Prostate gland (tissue), 2 donors: Measurements from ENCODE around the gene USP17L19. TPM values are rescaled to one million over a fixed set of nuclear protein-coding genes. Genes with fewer than 3 reads are reported as not detected.
"Not testable (repeated sequence)": the region's sequence is repeated elsewhere in the genome, so short reads cannot be mapped to it uniquely, and the experiment has no call there.

ENCODE experiments used
- DNase-seq: peaks from one replicate; pipeline ENCODE4 v3.0.0-alpha.2; 2019; ENCODE audit warnings: low spot score
- H3K27ac ChIP-seq, 2 donors: fragments of 200-600 bp; sonication (generic); 2 replicates each; pipeline ENCODE4 v1.5.1; 2017 to 2019
- H3K27me3 ChIP-seq: fragments of 200-600 bp; sonication (generic); replicated peaks from 2 replicates; pipeline ENCODE4 v1.5.1; 2019; ENCODE audit not compliant: insufficient read depth
- H3K36me3 ChIP-seq, 2 donors: fragments of 200-600 bp; sonication (generic); 1 replicate in 1 of 2; 2 replicates in 1 of 2; pipeline versions ENCODE4 v1.5.1 to v1.8.1; 2017 to 2019
- H3K4me1 ChIP-seq: fragments of 200-600 bp; sonication (generic); replicated peaks from 2 replicates; pipeline ENCODE4 v1.5.1; 2019
- H3K4me3 ChIP-seq, 2 donors: fragments of 200-600 bp; sonication (generic); 2 replicates each; pipeline ENCODE4 v1.5.1; 2017 to 2019
- H3K9me3 ChIP-seq: fragments of 200-600 bp; sonication (generic); 2 replicates; pipeline ENCODE4 v1.5.1; 2017
- WGBS: methylation state at CpG from one replicate; pipeline ENCODE4 v1.1.5; 2018; 5-methylcytosine and 5-hydroxymethylcytosine counted together
- intact Hi-C: fragments of 100-400 bp; cut with DNase I; formaldehyde crosslinking; loops from one replicate; pipeline ENCODE4 v1.14.2; 2022
- total RNA-seq, 2 donors: library from RNA; depleted of rRNA; stranded (reverse); fragments of >200 nt; gene quantifications; one replicate each; pipeline ENCODE4 v1.1.0, GENCODE V29; 2016

The USP17L19 gene
- total RNA-seq, 2 donors from 2014 or later = not detected

GRCh38 chr4:9257824-9258223, 4.6 kb downstream of the USP17L19 start, which contains the start of gene USP17L20:
Gene USP17L20, plus strand, starts transcription at chr4:9258124. Its CDS starts 0 bp downstream, at chr4:9258124.
- DNase-seq, intact Hi-C loops, H3K4me1 ChIP-seq, H3K27me3 ChIP-seq, H3K9me3 ChIP-seq, H3K36me3 ChIP-seq, H3K4me3 ChIP-seq, H3K27ac ChIP-seq: not testable (repeated sequence)
- WGBS = no CpG with 5 or more reads among the region's 15 CpGs

DNA sequence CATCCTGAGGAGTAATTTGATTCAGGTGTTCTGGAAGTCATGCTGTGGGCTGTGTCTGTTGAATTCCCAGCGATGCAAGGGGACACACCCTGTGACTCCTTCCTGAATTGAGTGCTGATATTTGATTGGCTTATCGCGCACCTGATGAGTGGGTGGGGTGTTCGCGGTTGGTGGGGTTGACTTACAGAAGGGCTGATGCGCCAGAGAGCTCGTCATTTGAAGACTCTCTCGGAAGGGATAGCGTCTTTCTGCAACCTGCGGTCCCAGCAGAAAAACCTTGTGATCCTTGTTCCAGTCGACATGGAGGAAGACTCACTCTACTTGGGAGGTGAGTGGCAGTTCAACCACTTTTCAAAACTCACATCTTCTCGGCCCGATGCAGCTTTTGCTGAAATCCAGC, 9.4 kb downstream of the USP17L19 start, which contains the start of gene USP17L21:
Gene USP17L21, plus strand, starts transcription at position 301 of the 400 bp plus-strand sequence. Its CDS starts 0 bp downstream, at position 301.
- WGBS = no CpG with 5 or more reads among the region's 13 CpGs

GRCh38 chr4:9267319-9267718, 14.1 kb downstream of the USP17L19 start, which contains the start of gene USP17L22:
Gene USP17L22, plus strand, starts transcription at chr4:9267619. Its CDS starts 0 bp downstream, at chr4:9267619.
- no CpG with 5 or more reads among the region's 15 CpGs for WGBS
- H3K27ac ChIP-seq, H3K4me3 ChIP-seq, H3K9me3 ChIP-seq, H3K4me1 ChIP-seq, H3K36me3 ChIP-seq, H3K27me3 ChIP-seq, DNase-seq, intact Hi-C loops: not testable (repeated sequence)

More for the DNA sequence above, 9.4 kb downstream of the USP17L19 start, which contains the start of gene USP17L21:
- DNase-seq, H3K36me3 ChIP-seq, H3K4me3 ChIP-seq, H3K9me3 ChIP-seq, intact Hi-C loops, H3K27me3 ChIP-seq, H3K4me1 ChIP-seq, H3K27ac ChIP-seq: not testable (repeated sequence)

DNA sequence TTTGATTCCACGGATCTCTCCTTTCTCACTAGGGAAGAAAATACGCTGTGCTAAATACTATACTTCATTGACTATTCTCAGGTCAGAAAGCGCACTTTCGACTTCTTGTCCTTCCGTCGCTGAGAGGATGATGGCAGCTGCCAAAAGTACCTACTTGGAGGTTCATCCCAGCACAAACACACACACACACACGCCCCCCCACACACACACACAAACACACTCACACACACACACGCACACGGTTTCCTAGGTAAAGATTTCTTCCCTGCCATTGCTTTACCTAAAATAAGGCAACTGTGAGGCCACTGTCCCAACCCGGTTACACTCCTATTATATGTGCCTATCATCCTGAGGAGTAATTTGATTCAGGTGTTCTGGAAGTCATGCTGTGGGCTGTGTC, 18.5 kb downstream of the USP17L19 start:
- H3K27me3 ChIP-seq, H3K27ac ChIP-seq, H3K36me3 ChIP-seq, H3K9me3 ChIP-seq, H3K4me3 ChIP-seq, H3K4me1 ChIP-seq, intact Hi-C loops: not testable (repeated sequence)
- 92% methylated on average over 8 of the region's 10 CpGs for WGBS
- DNase-seq = peak; percentile 70

Other genes with a start within 250 kb of the USP17L19 start
- gene FAM90A26, start 83.0 kb upstream of the USP17L19 start, total RNA-seq = not detected
- gene USP17L10, start 42.7 kb upstream of the USP17L19 start, total RNA-seq = not detected
- not detected for gene USP17L11, start 38.0 kb upstream of the USP17L19 start, total RNA-seq
- not detected for gene USP17L12, start 33.2 kb upstream of the USP17L19 start, total RNA-seq
- gene USP17L13, start 28.5 kb upstream of the USP17L19 start, total RNA-seq = not detected
- gene USP17L15, start 19.0 kb upstream of the USP17L19 start, total RNA-seq = not detected
- gene USP17L17, start 9.5 kb upstream of the USP17L19 start, total RNA-seq = not detected
- gene USP17L18, start 4.7 kb upstream of the USP17L19 start, total RNA-seq = not detected
- gene USP17L20, start 4.7 kb downstream of the USP17L19 start, total RNA-seq = not detected
- gene USP17L21, start 9.5 kb downstream of the USP17L19 start, total RNA-seq = not detected
- gene USP17L22, start 14.2 kb downstream of the USP17L19 start, total RNA-seq = not detected
- not detected for gene USP17L24, start 71.8 kb downstream of the USP17L19 start, total RNA-seq
- gene USP17L25, start 76.5 kb downstream of the USP17L19 start, total RNA-seq = not detected
- gene USP17L26, start 81.3 kb downstream of the USP17L19 start, total RNA-seq = not detected
- not detected for gene USP17L5, start 86.0 kb downstream of the USP17L19 start, total RNA-seq
- not detected for gene USP17L27, start 90.8 kb downstream of the USP17L19 start, total RNA-seq
- gene USP17L28, start 95.5 kb downstream of the USP17L19 start, total RNA-seq = not detected
- gene USP17L29, start 100.3 kb downstream of the USP17L19 start, total RNA-seq = not detected
- not detected for gene USP17L30, start 109.8 kb downstream of the USP17L19 start, total RNA-seq
- gene DEFB131A, start 191.0 kb downstream of the USP17L19 start, total RNA-seq = not detected